CD4-positive, alpha-beta T cell (primary cell): ENCODE data around the gene ABHD16B. TPM values are rescaled to one million over a fixed set of nuclear protein-coding genes. Genes with fewer than 3 reads are reported as not detected.

ENCODE experiments used
- ATAC-seq: fragments of 200-7000 bp; cut with Tn5 transposase; one replicate; pipeline ENCODE4 v1.10.0; 2022; ENCODE audit warnings: mild to moderate bottlenecking; ENCODE audit not compliant: poor library complexity
- CTCF ChIA-PET: fragments of 350-600 bp; sonication (Branson Sonifier 250); formaldehyde crosslinking; loops from one replicate; lab custom pipeline; 2021; ENCODE audit warnings: antibody characterized with exemption, inconsistent platforms; lab: Charles Lee
- POLR2A ChIA-PET: fragments of 350-600 bp; sonication (Branson Sonifier 250); formaldehyde crosslinking; loops from one replicate; lab custom pipeline; 2021; ENCODE audit warnings: antibody characterized with exemption, inconsistent platforms; lab: Charles Lee
- DNase-seq, 14 experiments: peaks; one replicate each; pipeline ENCODE4 v3.0.0-alpha.2; 2013 to 2020; ENCODE audit warnings: mixed read lengths in 2 of 14
- H3K27ac ChIP-seq, 2 donors: one replicate each; pipeline versions ENCODE4 v1.5.1 to v1.7.0; 2013; ENCODE audit warnings: low read length in 2 of 2, low read depth in 1 of 2, mild to moderate bottlenecking in 1 of 2
- H3K27me3 ChIP-seq, 2 experiments: 1 replicate in 1 of 2; 2 replicates in 1 of 2; pipeline versions ENCODE4 v1.6.1 to v1.7.0; 2013; ENCODE audit warnings: low read length in 2 of 2, control low read depth in 1 of 2, mild to moderate bottlenecking in 1 of 2, moderate library complexity in 1 of 2; ENCODE audit not compliant: insufficient read depth in 2 of 2, control insufficient read depth in 1 of 2
- H3K36me3 ChIP-seq: one replicate; pipeline ENCODE4 v1.6.1; 2013; ENCODE audit warnings: low read length, control low read depth; ENCODE audit not compliant: insufficient read depth
- H3K4me1 ChIP-seq: one replicate; pipeline ENCODE4 v1.6.1; 2013; ENCODE audit warnings: low read length, control low read depth; ENCODE audit not compliant: insufficient read depth
- H3K4me3 ChIP-seq: one replicate; pipeline ENCODE4 v1.5.1; 2013; ENCODE audit warnings: mild to moderate bottlenecking, low read length, moderate library complexity
- H3K9me3 ChIP-seq, 2 experiments: 1 replicate in 1 of 2; 2 replicates in 1 of 2; pipeline versions ENCODE4 v1.6.1 to v1.7.0; 2013; ENCODE audit warnings: low read length in 2 of 2, mild to moderate bottlenecking in 2 of 2, control low read depth in 1 of 2, moderate library complexity in 1 of 2; ENCODE audit not compliant: control insufficient read depth in 1 of 2, insufficient read depth in 1 of 2
- H3K27ac Mint-ChIP-seq: one replicate; pipeline ENCODE4 v1.8.0; 2020; ENCODE audit warnings: mixed read lengths
- H3K27me3 Mint-ChIP-seq: one replicate; pipeline ENCODE4 v1.8.0; 2021; ENCODE audit warnings: mixed read lengths
- H3K36me3 Mint-ChIP-seq: one replicate; pipeline ENCODE4 v1.8.0; 2021; ENCODE audit warnings: low read depth, mixed read lengths
- H3K4me1 Mint-ChIP-seq: one replicate; pipeline ENCODE4 v1.8.0; 2021; ENCODE audit warnings: low read depth, mixed read lengths
- H3K4me3 Mint-ChIP-seq: one replicate; pipeline ENCODE4 v1.8.0; 2020; ENCODE audit warnings: mild to moderate bottlenecking, mixed read lengths
- H3K9me3 Mint-ChIP-seq: one replicate; pipeline ENCODE4 v1.8.0; 2020; ENCODE audit warnings: mixed read lengths
- CTCF ChIP-seq: fragments of 200-600 bp; IDR thresholded peaks from one replicate; pipeline ENCODE4 v1.8.0; 2022; ENCODE audit warnings: antibody characterized with exemption, mild to moderate bottlenecking
- intact Hi-C, 2 experiments: fragments of 100-400 bp; cut with DNase I in 1 of 2; cut with micrococcal nuclease in 1 of 2; formaldehyde crosslinking; loops; one replicate each; pipeline versions ENCODE4 v1.15.1 to v1.9.0; 2023 to 2025; cut with DNase I, micrococcal nuclease
- total RNA-seq, 174 experiments: library from RNA in 2 of 174; stranded (reverse) in 2 of 174; gene quantifications; one replicate each; pipeline ENCODE4 v1.2.3 and lab custom pipeline; 2021 to 2026

Gene ABHD16B
- total RNA-seq, 2 experiments from 2014 or later = not detected

GRCh38 chr20:63895952-63896263, 34.6 kb downstream of the ABHD16B start:
- H3K4me1 Mint-ChIP-seq = peaks cover 57% of the 10 kb centered on the region
- H3K4me3 ChIP-seq = peak overlapping the region; percentile 61
- no peaks in the 10 kb centered on the region for H3K9me3 Mint-ChIP-seq
- ChIA-PET POLR2A (interaction anchor here (0.8 to 4.9 kb wide), 17 partner anchors 9 to 375 kb away, joined by 3 to 23 read pairs (median 3); partner anchors contain the start of genes ARFRP1, OPRL1, PPDPF and PRPF6), CTCF (interaction anchor here (1.0 to 1.5 kb wide), 7 partner anchors 30 to 375 kb away, joined by 3 to 7 read pairs (median 3); partner anchors contain the start of genes ARFRP1, PPDPF, PRPF6 and ZGPAT)
- peak overlapping the region; percentile 99 for H3K4me3 Mint-ChIP-seq
- H3K4me1 ChIP-seq = peaks cover 51% of the 10 kb centered on the region
- H3K36me3 Mint-ChIP-seq = peaks cover 29% of the 10 kb centered on the region
- intact Hi-C loops = loop anchor here in 1 of 2 experiments (1.0 to 2.0 kb wide), 3 partner anchors 31 to 167 kb away; partner anchors contain the start of genes TCEA2, TPD52L2 and UCKL1
- no peaks in the 10 kb centered on the region for H3K9me3 ChIP-seq
- H3K27ac ChIP-seq = peak overlapping the region; percentile 59 to 75
- H3K27me3 Mint-ChIP-seq = no peaks in the 10 kb centered on the region
- ATAC-seq = peak; percentile 30
- TF ChIP-seq CTCF = no peak
- peaks cover 3% of the 10 kb centered on the region for H3K36me3 ChIP-seq
- no peaks in the 10 kb centered on the region for H3K27me3 ChIP-seq
- DNase-seq = peak in 3 of 14 experiments; percentile 54 to 67 (median 65)
- H3K27ac Mint-ChIP-seq = peak overlapping the region; percentile 93

- H3K27me3 Mint-ChIP-seq = no peaks in the 10 kb centered on the region
- CTCF ChIA-PET = interaction anchor here (1.0 to 1.7 kb wide), 9 partner anchors 30 to 376 kb away, joined by 3 to 7 read pairs (median 3); partner anchors contain the start of genes ARFRP1, PPDPF, PRPF6 and ZGPAT
- no peaks in the 10 kb centered on the region for H3K9me3 Mint-ChIP-seq
- Histone ChIP-seq H3K27ac (peak overlapping the region; percentile 59 to 75), H3K36me3 (peaks cover 7% of the 10 kb centered on the region), H3K4me1 (peaks cover 57% of the 10 kb centered on the region), H3K9me3 (no peaks in the 10 kb centered on the region), H3K27me3 (no peaks in the 10 kb centered on the region), H3K4me3 (peak overlapping the region; percentile 61)
- peak overlapping the region; percentile 99 for H3K4me3 Mint-ChIP-seq
- peak overlapping the region; percentile 93 for H3K27ac Mint-ChIP-seq
- TF ChIP-seq CTCF = no peak
- H3K36me3 Mint-ChIP-seq = peaks cover 31% of the 10 kb centered on the region
- H3K4me1 Mint-ChIP-seq = peaks cover 63% of the 10 kb centered on the region
- ATAC-seq (peak; percentile 10), DNase-seq (peak in 7 of 14 experiments; percentile 6 to 74 (median 24))
- POLR2A ChIA-PET = interaction anchor here (0.8 to 4.9 kb wide), 13 partner anchors 8 to 376 kb away, joined by 3 to 23 read pairs (median 4); partner anchors contain the start of genes ARFRP1, PPDPF, PTK6 and RTEL1
- intact Hi-C loops = no loop called here
These were observed 35.2 kb downstream of the ABHD16B start for GRCh38 chr20:63896264-63897105.

DNA sequence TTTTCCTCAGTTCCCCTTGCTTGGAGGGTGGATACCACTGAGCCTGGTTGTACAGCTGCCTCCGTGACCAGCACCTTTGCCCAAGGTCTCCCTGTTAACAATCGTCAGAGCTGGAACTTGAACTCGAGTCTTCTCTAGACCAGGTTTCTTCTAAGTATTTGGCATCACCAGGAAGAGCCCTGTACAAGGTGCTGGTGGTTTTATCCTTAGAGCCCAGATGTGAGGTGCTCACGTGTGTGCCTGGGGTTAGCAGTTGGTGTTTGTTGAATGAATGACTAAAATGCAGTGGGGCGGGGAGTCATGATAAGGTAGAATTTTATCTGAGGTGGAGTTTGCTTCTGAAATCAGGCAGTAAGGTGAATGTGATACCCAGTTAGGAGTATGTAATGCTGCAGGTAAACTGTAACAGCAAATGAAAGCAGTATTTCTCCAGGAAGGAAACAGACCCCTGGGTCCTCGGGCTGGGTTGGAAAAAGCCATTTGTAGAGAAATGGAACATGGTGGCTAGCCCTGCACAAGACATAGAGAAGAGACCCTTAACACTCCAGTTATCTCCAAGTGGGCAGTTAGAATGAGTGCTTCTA, 36.8 kb downstream of the ABHD16B start:
- no peak overlapping the region for H3K4me3 ChIP-seq
- peak overlapping the region; percentile 72 for H3K27ac Mint-ChIP-seq
- no peaks in the 10 kb centered on the region for H3K27me3 Mint-ChIP-seq
- POLR2A ChIA-PET = no interaction called here
- DNase-seq (no peak), ATAC-seq (no peak)
- peaks cover 72% of the 10 kb centered on the region for H3K4me1 ChIP-seq
- peak overlapping the region; percentile 50 for H3K4me3 Mint-ChIP-seq
- peaks cover 9% of the 10 kb centered on the region for H3K36me3 ChIP-seq
- CTCF ChIA-PET = interaction anchor here (1.7 kb wide), 1 partner anchor 76 kb away, joined by 4 read pairs; no protein-coding TSS in a partner anchor
- no peak for TF ChIP-seq CTCF
- no peaks in the 10 kb centered on the region for H3K27me3 ChIP-seq
- intact Hi-C loops = no loop called here
- no peaks in the 10 kb centered on the region for H3K9me3 Mint-ChIP-seq
- H3K4me1 Mint-ChIP-seq = peaks cover 73% of the 10 kb centered on the region
- H3K36me3 Mint-ChIP-seq = peaks cover 34% of the 10 kb centered on the region
- H3K9me3 ChIP-seq = no peaks in the 10 kb centered on the region
- H3K27ac ChIP-seq = no peak overlapping the region
